CD4-positive, alpha-beta T cell (primary cell): Measurements from ENCODE around the gene MMP19. TPM values are rescaled to one million over a fixed set of nuclear protein-coding genes. Genes with fewer than 3 reads are reported as not detected.
A peak's percentile ranks its signal among the peaks of the same experiment; 100 is the strongest.

Experiments used
- ATAC-seq: fragments of 200-7000 bp; cut with Tn5 transposase; one replicate; pipeline ENCODE4 v1.10.0; 2022; ENCODE audit warnings: mild to moderate bottlenecking; ENCODE audit not compliant: poor library complexity
- CTCF ChIA-PET: fragments of 350-600 bp; sonication (Branson Sonifier 250); formaldehyde crosslinking; loops from one replicate; lab custom pipeline; 2021; ENCODE audit warnings: antibody characterized with exemption, inconsistent platforms; lab: Charles Lee
- POLR2A ChIA-PET: fragments of 350-600 bp; sonication (Branson Sonifier 250); formaldehyde crosslinking; loops from one replicate; lab custom pipeline; 2021; ENCODE audit warnings: antibody characterized with exemption, inconsistent platforms; lab: Charles Lee
- DNase-seq, 14 experiments: peaks; one replicate each; pipeline ENCODE4 v3.0.0-alpha.2; 2013 to 2020; ENCODE audit warnings: mixed read lengths in 2 of 14
- H3K27ac ChIP-seq, 2 donors: one replicate each; pipeline versions ENCODE4 v1.5.1 to v1.7.0; 2013; ENCODE audit warnings: low read length in 2 of 2, low read depth in 1 of 2, mild to moderate bottlenecking in 1 of 2
- H3K27me3 ChIP-seq, 2 experiments: 1 replicate in 1 of 2; 2 replicates in 1 of 2; pipeline versions ENCODE4 v1.6.1 to v1.7.0; 2013; ENCODE audit warnings: low read length in 2 of 2, control low read depth in 1 of 2, mild to moderate bottlenecking in 1 of 2, moderate library complexity in 1 of 2; ENCODE audit not compliant: insufficient read depth in 2 of 2, control insufficient read depth in 1 of 2
- H3K36me3 ChIP-seq: one replicate; pipeline ENCODE4 v1.6.1; 2013; ENCODE audit warnings: low read length, control low read depth; ENCODE audit not compliant: insufficient read depth
- H3K4me1 ChIP-seq: one replicate; pipeline ENCODE4 v1.6.1; 2013; ENCODE audit warnings: low read length, control low read depth; ENCODE audit not compliant: insufficient read depth
- H3K4me3 ChIP-seq: one replicate; pipeline ENCODE4 v1.5.1; 2013; ENCODE audit warnings: mild to moderate bottlenecking, low read length, moderate library complexity
- H3K9me3 ChIP-seq, 2 experiments: 1 replicate in 1 of 2; 2 replicates in 1 of 2; pipeline versions ENCODE4 v1.6.1 to v1.7.0; 2013; ENCODE audit warnings: low read length in 2 of 2, mild to moderate bottlenecking in 2 of 2, control low read depth in 1 of 2, moderate library complexity in 1 of 2; ENCODE audit not compliant: control insufficient read depth in 1 of 2, insufficient read depth in 1 of 2
- H3K27ac Mint-ChIP-seq: one replicate; pipeline ENCODE4 v1.8.0; 2020; ENCODE audit warnings: mixed read lengths
- H3K27me3 Mint-ChIP-seq: one replicate; pipeline ENCODE4 v1.8.0; 2021; ENCODE audit warnings: mixed read lengths
- H3K36me3 Mint-ChIP-seq: one replicate; pipeline ENCODE4 v1.8.0; 2021; ENCODE audit warnings: low read depth, mixed read lengths
- H3K4me1 Mint-ChIP-seq: one replicate; pipeline ENCODE4 v1.8.0; 2021; ENCODE audit warnings: low read depth, mixed read lengths
- H3K4me3 Mint-ChIP-seq: one replicate; pipeline ENCODE4 v1.8.0; 2020; ENCODE audit warnings: mild to moderate bottlenecking, mixed read lengths
- H3K9me3 Mint-ChIP-seq: one replicate; pipeline ENCODE4 v1.8.0; 2020; ENCODE audit warnings: mixed read lengths
- intact Hi-C, 2 experiments: fragments of 100-400 bp; cut with DNase I in 1 of 2; cut with micrococcal nuclease in 1 of 2; formaldehyde crosslinking; loops; one replicate each; pipeline versions ENCODE4 v1.15.1 to v1.9.0; 2023 to 2025; cut with DNase I, micrococcal nuclease
- total RNA-seq, 174 experiments: library from RNA in 2 of 174; stranded (reverse) in 2 of 174; gene quantifications; one replicate each; pipeline ENCODE4 v1.2.3 and lab custom pipeline; 2021 to 2026
- TF ChIP-seq, protein P1 (sequence below): fragments of 200-600 bp; IDR thresholded peaks from one replicate; pipeline ENCODE4 v1.8.0; 2022; ENCODE audit warnings: antibody characterized with exemption, mild to moderate bottlenecking

Gene MMP19
- total RNA-seq, 2 experiments from 2014 or later: not detected

DNA sequence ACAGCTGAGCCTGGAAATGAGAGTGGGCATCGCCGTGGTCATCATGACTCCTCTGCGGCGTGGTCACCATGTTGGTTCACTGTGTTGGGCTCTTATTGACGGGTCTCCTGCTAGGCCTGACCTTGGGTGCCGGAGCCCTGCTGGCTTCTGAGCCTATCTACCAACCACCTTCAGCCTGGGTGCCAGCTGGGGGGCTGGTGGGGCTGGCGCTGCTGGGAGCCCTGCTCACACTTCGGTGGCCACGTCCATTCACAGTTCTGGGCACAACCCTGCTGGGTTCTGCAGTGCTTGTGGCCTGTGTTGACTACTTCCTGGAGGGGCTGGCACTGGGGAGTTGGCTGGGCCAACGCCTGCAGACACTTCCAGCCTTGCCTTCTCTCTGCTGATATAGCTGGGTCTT lies 9.7 kb downstream of the MMP19 start:
- POLR2A ChIA-PET: interaction anchor here (5.1 kb wide), 1 partner anchor 96 kb away, joined by 159 read pairs; the partner anchor contains the start of genes DGKA and PYM1

DNA sequence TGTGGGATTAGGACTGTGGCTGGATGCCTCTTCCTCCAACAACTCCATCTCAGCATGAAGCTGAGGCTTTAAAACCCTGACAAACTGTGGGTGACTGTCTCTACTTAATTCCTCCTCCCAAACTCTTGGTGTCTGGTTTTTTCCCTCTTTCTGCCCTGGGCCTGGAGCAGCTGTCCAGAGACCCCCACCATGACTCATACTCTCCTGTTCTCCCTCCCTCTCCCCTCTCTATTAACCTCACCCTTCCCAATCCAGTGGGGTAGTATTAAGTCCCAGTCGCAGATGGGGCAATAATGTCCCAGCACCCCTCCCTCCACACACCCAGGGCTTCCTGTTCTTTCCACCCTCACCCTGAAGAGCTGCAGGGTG lies 11.3 kb downstream of the MMP19 start:
- Mint-ChIP-seq H3K4me1 (peaks cover 55% of the 10 kb centered on the region), H3K27me3 (no peaks in the 10 kb centered on the region), H3K27ac (peak overlapping the region; percentile 88), H3K36me3 (peaks cover 22% of the 10 kb centered on the region), H3K4me3 (peak overlapping the region; percentile 100), H3K9me3 (no peaks in the 10 kb centered on the region)
- ATAC-seq (no peak), DNase-seq (no peak)
- ChIA-PET CTCF (interaction anchor here (2.5 kb wide), 2 partner anchors 99 to 109 kb away, joined by 7 to 13 read pairs; no protein-coding TSS in a partner anchor), POLR2A (interaction anchor here (0.5 to 5.1 kb wide), 10 partner anchors 12 to 272 kb away, joined by 3 to 180 read pairs (median 12); partner anchors contain the start of genes BLOC1S1, CD63, DGKA and GDF11)
- H3K9me3 ChIP-seq: no peaks in the 10 kb centered on the region
- H3K36me3 ChIP-seq: no peaks in the 10 kb centered on the region
- intact Hi-C loops: loop anchor here in 1 of 2 experiments (2.0 kb wide), 1 partner anchor 95 kb away; the partner anchor contains the start of gene PYM1
- no peak overlapping the region for H3K27ac ChIP-seq
- H3K4me1 ChIP-seq: peaks cover 45% of the 10 kb centered on the region
- H3K4me3 ChIP-seq: peak overlapping the region; percentile 98
- TF ChIP-seq, protein P1, sequence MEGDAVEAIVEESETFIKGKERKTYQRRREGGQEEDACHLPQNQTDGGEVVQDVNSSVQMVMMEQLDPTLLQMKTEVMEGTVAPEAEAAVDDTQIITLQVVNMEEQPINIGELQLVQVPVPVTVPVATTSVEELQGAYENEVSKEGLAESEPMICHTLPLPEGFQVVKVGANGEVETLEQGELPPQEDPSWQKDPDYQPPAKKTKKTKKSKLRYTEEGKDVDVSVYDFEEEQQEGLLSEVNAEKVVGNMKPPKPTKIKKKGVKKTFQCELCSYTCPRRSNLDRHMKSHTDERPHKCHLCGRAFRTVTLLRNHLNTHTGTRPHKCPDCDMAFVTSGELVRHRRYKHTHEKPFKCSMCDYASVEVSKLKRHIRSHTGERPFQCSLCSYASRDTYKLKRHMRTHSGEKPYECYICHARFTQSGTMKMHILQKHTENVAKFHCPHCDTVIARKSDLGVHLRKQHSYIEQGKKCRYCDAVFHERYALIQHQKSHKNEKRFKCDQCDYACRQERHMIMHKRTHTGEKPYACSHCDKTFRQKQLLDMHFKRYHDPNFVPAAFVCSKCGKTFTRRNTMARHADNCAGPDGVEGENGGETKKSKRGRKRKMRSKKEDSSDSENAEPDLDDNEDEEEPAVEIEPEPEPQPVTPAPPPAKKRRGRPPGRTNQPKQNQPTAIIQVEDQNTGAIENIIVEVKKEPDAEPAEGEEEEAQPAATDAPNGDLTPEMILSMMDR: no peak
- H3K27me3 ChIP-seq: no peaks in the 10 kb centered on the region

More for the DNA sequence above, 9.7 kb downstream of the MMP19 start:
- H3K27ac ChIP-seq: no peak overlapping the region
- peak overlapping the region; percentile 100 for H3K4me3 Mint-ChIP-seq
- ATAC-seq (no peak), DNase-seq (no peak)
- peaks cover 49% of the 10 kb centered on the region for H3K4me1 Mint-ChIP-seq
- no peaks in the 10 kb centered on the region for H3K27me3 Mint-ChIP-seq
- intact Hi-C loops: no loop called here
- H3K27me3 ChIP-seq: no peaks in the 10 kb centered on the region
- H3K9me3 Mint-ChIP-seq: no peaks in the 10 kb centered on the region
- H3K36me3 Mint-ChIP-seq: peaks cover 22% of the 10 kb centered on the region
- no peak overlapping the region for H3K4me3 ChIP-seq
- TF ChIP-seq, protein P1: no peak
- no peaks in the 10 kb centered on the region for H3K9me3 ChIP-seq
- peak overlapping the region; percentile 49 for H3K27ac Mint-ChIP-seq
- CTCF ChIA-PET: interaction anchor here (1.8 kb wide), 1 partner anchor 107 kb away, joined by 3 read pairs; no protein-coding TSS in a partner anchor
- no peaks in the 10 kb centered on the region for H3K36me3 ChIP-seq
- H3K4me1 ChIP-seq: peaks cover 29% of the 10 kb centered on the region

DNA sequence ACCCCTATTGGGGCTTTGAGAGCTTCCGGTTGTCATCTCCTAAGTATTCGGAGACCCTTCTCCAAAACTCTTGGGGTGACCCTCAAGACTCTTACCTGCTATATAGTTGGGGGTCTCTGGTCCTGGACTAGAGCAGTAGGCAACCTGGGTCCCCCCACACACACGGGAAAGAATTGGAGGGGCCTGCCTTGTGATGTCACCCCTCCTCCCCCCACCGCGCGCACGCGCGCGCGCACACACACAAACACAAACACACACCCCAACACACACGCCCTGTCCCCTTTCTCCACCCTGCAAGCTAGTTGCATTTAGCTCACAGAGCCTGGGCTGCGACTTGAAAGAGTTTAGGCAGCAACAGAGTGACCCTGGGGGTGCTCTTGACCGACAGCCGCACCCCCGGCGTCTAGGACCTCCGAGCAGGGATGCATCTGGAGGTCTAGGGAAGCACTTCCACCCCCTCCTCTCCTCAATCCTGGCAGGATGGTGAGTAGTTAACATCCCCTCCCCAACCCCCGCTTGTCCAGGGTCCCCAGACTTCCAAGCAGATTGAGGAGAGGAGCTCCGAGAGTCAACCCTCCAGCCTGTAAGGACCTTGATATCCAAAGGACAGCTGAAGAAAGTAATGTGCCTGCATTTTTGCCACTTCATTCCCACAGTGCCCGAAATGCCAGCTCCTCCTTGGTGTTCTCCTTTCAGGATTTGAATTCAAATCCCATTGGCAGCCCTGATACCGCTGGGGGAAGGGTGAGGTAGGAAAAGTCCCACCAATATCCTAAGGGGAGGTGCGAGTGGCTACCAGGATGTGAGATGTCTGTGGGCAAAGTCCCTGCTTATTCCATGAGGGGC lies 11.9 kb downstream of the MMP19 start:
- Histone ChIP-seq H3K9me3 (no peaks in the 10 kb centered on the region), H3K27me3 (no peaks in the 10 kb centered on the region), H3K36me3 (peaks cover 2% of the 10 kb centered on the region), H3K4me3 (peak overlapping the region; percentile 98), H3K27ac (peak overlapping the region; percentile 52 to 70), H3K4me1 (peaks cover 51% of the 10 kb centered on the region)
- ChIA-PET CTCF (interaction anchor here (1.6 to 2.5 kb wide), 5 partner anchors 10 to 109 kb away, joined by 4 to 13 read pairs (median 7); partner anchors contain the start of genes PYM1 and SARNP), POLR2A (interaction anchor here (0.8 to 5.1 kb wide), 18 partner anchors 12 to 798 kb away, joined by 3 to 180 read pairs (median 8); partner anchors contain the start of genes BLOC1S1, CD63, DGKA and GDF11)
- DNase-seq (peak; percentile 27 to 67 (median 52)), ATAC-seq (no peak)
- intact Hi-C loops: loop anchor here in 1 of 2 experiments (2.0 kb wide), 1 partner anchor 96 kb away; the partner anchor contains the start of gene PYM1
- H3K36me3 Mint-ChIP-seq: peaks cover 24% of the 10 kb centered on the region
- peaks cover 54% of the 10 kb centered on the region for H3K4me1 Mint-ChIP-seq
- TF ChIP-seq, protein P1: no peak
- H3K27me3 Mint-ChIP-seq: no peaks in the 10 kb centered on the region
- H3K27ac Mint-ChIP-seq: peak overlapping the region; percentile 88
- peak overlapping the region; percentile 100 for H3K4me3 Mint-ChIP-seq
- no peaks in the 10 kb centered on the region for H3K9me3 Mint-ChIP-seq
